Activated gamma-delta T cell treated with anti-CD3 and anti-CD28 coated beads, Interleukin-2, amount 50 U/mL, for 16 hours (primary cell): ENCODE results near the gene MYL11.

Experiments used
- DNase-seq: peaks from one replicate; pipeline ENCODE4 v3.0.0-alpha.2; 2020; ENCODE audit warnings: low read depth

Gene MYL11

DNA sequence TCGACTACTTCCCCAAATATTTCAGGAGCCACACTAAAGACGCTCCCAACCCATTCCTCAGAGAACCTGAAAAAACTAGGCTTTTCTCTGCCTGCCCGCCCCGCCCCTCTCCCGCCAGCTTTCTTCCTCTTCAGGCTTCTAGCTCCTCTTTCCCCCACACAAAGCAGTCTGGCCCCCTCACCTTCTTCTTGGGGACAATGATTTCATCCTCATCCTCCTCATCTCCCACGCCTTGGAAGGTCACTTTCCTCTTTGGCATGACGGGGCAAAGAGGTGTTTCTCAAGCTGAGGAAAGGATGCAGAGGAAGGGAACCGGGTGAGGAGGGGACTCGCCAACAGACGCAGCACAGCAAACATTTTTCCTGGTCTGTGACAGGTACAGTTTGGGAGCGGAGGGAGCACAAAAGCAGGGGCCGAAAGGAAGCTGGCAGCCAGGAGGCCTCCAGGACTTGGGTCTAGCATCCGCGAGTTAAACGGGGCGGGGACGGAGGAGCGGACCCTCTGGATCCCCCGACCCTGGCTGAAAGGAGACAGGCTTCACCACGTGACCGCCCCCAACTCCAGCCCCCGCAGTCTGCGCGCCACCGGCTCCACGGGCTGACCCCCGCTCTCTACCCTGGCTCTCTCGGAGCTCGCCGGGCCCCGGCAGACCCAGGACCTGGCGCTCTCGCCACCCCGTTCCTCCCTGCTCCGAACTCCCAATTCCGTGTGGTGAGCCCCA lies 20.0 kb upstream of the MYL11 start:
- DNase-seq: no peak

DNA sequence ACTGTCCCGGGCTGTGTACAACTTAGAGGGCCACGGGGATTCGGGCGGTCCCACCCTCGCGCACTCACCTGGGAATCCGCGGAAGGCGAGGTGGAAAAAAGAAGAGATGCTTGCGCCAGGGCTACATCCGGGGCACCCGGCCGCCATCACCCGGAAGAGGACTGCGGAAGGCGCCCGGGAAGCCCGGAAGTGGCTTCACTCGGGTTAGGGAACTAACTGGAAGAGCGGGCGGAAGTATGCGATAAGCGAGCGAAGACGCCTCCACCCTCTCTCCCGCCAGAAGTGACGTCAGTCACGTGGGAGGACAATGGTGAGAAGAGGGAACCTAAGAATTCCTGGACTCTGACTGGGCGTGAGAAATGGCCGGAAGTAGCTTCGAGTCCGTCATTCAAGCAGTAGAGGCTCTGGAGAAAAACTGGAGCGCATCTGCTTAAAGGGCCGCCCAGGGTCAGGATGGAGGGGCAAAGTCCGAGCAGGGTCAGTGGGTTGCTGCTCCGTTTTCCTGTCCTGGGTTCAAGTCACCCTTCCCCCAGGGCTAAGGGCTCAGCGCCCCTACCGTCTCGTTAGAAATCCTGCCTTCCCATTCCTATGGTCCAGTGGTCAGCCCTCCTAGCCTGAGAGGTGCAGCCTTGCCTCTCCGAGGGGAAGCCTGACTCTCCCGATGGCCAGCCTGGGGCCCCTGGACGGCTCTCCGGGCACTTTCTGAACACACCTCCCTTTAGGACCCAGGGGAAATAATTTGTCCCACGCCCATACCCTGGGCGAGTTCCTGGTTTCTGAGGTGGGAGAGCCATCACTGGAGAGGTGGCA lies 19.3 kb upstream of the MYL11 start, which contains the start of gene CD2BP2:
Gene CD2BP2 (minus strand): TSS at position 165 of the 810 bp plus-strand sequence. CDS start 627 bp downstream, outside the sequence.
- DNase-seq: peak; percentile 79

DNA sequence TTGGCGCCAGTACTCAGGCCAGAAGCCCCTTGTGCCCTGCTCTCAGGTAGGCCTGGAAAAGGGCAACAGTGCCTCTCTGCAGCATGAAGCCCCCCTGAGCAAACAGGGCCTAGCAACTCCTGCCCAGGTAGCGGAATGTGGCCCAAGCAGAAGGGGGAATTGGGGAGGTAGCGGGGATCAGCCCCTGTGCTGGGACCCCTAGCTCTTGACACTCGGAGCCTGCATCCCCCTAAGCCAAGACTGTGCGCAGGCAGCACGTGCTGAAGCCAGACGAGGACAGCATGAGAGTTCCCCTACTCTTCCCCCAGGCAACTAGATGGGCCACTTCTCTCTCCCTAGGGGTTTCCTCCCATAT lies 18.7 kb upstream of the MYL11 start:
- DNase-seq: no peak

DNA sequence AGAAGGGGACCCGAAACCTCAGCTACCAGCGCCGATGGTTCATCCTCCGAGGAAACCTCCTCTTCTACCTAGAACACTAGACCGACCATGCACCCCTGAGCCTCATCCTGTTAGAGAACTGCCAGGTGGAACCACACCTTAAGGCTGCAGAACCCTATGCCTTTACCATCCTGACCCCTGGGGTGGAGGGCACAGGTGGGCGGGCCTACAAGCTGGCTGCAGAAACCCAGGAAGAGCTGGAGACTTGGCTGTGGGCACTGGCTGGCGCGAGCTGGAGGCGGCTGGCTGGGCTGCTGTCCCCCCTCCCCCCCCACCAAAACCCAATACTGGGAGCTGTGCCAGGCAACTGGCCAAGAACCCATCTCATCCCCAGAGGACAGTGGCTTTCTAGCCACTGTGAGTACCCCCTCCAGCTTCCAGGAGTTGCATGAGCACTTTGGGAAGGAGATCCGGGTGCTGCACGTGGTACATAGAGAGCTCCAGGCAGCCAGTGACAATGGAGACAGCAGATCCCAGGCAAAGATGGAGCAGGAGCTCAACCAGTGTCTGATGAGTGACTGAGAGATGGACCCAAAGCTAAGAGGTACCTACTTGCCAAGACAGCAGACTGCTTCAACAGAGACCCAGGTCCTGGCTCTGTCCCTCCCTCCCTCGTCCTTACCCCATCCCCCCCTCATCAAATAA lies 18.1 kb upstream of the MYL11 start:
- DNase-seq: no peak

DNA sequence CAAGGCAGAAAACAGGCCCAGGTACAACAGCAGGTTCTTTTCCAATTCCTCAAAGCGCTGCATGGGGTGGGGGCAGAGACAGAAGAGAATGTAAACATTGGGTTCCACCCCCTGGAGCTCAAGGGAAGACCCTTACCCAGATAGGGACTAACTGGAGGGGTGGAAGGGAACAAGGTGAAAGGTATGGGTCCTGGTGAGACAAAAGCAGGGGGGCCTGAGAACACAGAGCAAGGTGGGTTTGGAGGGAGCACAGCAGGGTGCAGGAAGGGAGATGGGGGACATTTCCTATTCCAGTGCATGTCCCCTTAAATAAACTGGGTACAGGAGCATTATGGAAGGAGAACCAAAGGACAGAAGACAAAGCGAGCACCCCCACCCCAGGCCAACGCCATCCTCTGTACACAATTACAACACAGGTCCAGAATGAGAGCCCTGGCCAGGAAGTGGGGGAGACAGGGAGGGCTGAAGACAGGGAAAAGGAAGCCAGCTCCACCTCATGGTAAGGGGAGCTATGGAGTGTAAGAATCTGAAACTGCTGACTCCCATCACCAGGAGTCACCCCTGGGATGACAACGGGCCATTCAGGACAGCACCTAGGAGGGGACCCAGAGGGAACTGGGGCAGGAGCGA lies 17.4 kb upstream of the MYL11 start:
- DNase-seq: no peak

DNA sequence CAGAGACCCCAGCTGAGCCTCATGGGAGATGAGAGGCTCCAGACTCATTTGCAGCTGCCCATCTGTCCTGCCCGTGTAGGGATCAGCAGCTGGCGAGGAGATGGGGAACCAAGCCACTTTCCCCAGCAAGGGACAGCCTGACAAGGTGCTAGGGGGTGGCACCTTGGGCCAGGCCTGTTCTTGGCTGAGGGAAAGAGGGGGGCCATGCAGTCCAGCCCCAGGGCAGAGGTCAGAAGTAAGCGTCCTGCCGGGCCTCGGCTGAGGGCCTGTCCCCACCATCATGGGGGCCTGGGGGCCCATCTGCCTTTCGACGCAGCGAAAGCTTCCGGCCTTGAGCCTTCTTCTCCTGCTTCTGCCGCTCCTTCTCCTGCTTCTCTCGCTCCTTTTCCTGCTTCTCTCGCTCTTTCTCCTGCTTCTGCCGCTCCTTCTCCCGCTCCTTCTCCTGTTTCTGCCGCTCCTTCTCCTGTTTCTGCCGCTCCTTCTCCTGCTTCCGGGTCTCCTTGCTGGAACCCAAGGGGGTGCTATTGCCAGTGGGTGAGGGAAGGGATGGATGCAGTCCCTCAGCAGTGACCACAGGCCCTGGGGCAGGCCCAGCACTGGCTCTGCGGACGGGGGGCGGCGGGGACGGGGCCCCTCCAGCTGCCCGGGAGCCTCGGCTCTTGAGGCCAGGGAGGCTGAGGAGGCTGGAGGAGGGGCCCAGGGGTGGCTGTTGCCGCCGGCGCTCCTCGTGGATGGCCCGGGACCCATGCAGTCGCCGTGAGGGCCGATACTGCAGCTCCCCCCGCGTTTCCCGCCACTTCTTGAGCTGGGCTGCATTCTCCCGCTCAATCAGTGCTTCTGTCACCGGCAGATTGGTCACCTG lies 16.7 kb upstream of the MYL11 start:
- DNase-seq: no peak

DNA sequence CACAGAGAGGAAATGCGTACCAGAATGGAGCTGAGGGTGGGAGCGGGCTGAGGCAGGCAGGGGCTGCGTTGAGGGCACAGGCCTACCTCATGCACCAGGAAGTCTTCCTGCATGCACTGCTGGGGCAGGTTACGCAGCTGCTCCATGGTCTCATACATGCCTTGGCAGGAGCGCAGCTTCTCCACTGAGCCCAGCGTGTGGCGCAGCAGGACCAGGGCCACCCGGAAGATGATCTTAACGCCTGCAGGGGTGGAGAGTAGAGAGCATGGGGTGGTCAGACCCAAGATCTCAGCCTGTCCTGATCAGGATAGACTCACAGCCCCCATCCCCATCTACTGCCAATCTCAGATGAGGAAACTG lies 16.0 kb upstream of the MYL11 start:
- no peak for DNase-seq

DNA sequence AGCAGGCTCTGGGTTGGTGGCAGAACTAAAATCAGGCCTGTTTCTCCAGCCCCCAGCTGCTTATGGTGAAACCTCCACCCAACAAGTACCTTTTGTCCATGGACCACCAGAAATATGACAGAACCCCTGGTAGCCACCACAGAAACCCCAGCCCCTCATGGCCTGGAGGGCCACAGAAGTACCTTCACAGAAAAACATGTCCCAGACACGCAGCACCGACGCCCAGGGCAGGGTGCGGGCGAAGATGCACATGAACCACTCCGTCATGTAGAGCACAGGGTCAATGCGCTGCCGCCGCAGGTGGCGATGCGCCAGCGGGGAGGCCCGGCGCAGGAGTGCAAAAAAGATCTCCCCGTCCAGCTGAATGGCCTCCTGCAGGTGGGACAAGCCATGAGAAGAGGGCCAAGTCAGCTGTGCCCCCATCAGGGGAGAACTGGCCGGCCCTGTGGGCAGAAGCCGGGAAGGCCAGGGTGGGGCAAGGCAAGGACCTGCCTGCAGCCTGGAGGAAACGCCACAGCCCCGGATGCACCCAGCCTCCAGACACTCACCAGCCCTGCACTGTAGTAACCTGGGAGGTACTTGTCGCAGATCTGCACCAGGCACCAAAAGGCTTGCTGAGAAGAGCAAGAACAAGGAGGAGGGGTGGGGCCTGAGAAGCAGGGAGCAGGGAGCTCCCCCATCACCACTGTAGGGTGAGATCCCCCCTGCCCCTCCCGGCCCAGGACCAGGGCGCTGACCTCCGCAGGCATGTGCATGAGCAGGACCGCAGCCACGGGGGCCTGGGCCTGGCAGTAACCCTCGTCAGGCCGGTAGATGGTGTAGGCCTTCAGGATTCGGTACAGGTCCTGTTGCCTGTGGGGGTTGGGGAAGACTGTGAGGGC lies 15.4 kb upstream of the MYL11 start:
- no peak for DNase-seq

DNA sequence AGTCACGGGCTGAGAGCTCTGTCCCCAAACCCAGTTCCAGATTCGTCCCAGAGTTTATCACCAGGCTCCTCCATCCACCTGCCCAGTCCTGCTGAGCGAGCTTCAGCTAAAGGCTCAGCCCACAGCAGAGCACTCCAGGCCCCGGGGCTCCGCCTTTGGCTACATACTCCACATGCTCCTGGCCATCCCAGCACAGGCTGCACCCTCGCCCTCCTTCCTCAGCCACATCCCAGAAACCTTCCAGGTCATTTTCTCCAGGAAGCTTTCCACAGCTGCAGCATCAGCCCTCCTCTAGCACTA lies 14.8 kb upstream of the MYL11 start:
- no peak for DNase-seq

DNA sequence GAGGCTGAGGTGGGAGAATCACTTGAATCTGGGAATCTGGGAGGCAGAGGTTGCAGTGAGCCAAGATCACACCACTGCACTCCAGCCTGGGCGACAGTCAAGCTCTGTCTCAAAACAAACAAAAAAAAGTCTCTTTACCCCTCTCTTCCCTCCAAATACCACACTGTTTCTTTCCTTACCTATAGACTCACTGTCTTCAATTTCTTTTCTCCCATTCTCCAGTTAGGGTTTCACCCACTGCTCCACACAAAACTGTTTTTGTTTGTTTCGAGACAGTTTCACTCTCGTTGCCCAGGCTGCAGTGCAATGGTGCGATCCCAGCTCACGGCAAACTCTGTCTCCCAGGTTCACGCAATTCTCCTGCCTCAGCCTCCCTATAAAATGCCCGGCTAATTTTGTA lies 13.4 kb upstream of the MYL11 start:
- no peak for DNase-seq

DNA sequence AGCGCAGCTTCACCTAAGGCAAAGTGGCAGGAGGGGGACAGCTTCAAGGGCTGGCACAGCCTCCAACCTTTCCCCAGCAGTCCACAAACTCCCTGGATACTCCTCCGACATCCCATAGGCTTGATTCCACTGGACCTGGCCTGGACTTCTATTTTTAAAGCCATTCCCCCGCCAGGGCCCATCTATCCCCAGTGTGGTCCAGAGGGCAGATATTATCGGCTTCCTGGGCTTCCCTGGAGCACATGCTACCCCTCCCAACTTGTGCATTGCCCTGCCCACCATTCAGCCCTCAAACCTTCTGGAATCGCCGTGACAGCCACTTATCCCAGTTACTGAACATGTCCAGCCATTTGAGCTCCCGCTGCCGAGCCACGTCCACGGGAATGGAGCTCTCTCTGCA lies 9.4 kb upstream of the MYL11 start:
- no peak for DNase-seq

DNA sequence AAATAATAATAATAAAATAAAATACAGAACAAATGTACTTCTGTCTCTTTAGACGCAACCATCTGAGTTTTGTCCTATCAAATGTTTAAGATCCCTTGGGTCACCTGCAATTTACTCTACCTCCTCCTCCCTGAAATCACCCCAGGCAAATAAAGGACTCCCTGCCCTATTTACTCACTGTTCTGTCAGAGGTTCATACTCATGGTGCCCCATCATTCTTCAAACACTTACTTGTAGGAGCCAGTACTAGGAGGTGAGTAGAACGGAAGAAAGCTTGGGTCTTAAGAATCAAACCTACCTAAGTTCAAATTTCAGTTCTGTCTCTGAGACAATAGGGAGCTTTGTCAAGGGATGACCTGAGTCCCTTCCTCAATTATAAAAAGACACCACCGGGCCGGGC lies 8.1 kb upstream of the MYL11 start:
- DNase-seq: no peak

DNA sequence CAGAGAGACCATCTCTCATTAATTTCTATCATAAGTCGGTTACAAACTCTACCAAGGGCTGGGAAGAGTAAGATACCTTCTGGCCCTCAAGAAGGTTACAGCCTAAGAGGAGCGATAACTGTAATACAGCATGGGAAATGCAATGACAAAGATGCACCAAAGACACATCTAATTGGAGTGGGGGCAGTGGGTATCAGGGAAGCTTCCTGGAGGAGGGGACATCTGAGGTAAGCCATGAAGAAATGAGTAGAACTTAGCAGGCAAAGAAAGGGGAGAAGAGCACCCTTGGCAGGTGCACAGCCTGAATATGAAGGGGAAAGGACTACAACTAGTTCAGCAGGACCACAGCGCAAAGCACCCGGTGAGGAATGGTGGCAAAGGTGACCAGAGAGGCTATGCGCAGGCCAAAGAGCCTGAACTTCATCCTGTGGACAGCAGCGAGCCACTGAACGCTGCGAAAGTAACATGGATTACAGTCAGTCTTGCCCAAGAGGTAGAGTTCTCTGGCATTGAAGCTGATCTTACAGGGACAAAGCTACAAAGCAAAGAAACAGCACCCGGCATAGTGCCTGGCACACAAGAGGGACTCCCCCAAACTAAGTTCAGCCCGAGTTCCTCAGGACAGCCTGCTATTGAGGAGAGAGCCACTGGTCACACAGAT lies 7.1 kb upstream of the MYL11 start:
- no peak for DNase-seq

DNA sequence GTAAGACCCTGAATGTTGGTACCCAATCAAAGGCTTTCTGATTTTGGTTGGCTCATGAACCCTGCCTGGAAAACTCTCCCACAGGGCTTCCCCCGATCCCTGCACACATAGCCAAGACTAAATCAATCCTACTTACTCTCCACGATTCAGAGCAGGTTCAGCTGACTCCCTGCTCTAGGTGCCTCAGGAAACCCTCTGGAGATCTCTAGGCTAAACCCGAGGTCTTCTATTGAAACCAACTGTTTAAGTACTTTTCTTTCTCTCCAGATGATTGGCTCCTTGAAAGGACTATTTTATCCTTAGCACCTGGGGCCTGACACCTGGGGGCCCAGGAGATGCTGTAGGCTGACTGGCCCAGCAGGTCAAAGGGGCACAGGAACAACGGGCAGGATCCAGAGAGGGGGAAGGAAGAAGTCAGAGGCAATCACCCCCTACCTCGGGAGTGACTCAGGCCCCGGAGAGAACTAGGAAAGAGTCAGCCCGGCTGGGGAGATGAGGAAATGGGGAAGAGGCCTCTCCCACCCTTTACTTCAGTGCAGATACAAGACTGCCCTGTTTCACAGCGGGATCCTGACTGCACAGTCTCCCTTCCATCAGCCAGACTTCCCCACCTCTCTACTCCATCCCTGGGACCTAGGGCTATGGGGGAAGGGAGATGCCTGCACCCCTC lies 6.3 kb upstream of the MYL11 start:
- no peak for DNase-seq

DNA sequence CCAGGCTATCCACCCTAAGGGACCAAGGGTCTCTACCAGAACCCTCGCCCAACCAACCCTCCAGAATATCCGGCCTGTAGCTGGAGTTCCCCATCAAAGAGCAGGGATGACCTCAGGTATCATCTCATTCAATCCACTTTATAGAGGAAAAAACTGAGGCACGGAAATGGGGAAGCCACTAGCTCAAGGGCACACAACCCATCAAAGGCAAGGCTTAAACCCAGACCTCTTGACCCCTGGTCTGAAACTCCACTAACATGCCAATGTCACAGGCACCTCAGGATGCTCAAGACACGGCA lies 5.9 kb upstream of the MYL11 start:
- DNase-seq: no peak

DNA sequence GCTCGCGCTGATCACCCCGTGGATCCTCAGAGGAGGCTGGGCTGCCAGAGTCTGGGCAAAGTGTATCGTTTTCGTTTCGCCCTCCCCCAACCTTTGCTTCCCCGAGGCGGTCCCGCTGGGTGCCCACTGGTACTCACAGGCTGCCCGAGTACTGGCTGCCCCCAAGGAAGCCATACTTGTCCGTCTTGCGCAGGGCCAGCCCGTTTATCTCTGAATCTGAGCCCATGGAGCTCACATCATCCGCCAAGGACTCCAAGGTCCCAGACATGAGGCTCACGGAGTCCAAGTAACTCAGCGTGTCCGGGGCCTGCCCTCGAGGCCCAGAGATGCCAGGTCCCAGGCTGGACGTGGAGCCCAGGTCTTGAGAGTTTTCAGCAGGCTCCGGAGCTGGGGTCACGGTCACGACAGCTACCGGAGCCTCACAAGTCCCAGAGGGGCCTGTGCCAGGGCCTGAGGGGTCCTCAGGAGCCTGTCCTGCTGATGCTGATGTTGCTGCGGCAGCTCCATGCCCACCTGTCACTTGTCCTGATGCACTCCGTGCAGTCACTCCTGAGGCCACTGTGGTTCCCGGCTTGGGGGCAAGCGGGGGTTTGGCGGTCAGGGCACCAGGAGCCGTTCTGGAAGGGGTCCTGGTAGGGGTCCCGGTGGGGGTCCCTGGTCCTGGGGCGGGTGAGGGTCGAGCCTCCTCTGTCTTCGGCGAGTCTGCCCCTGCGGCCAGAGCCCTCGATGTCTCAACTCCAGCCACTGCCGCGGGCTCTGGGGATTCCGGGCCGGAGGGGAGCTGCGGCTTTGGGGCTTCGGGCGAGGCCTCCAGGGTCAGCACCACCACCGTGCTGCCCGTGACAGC lies 5.3 kb upstream of the MYL11 start:
- DNase-seq: no peak

DNA sequence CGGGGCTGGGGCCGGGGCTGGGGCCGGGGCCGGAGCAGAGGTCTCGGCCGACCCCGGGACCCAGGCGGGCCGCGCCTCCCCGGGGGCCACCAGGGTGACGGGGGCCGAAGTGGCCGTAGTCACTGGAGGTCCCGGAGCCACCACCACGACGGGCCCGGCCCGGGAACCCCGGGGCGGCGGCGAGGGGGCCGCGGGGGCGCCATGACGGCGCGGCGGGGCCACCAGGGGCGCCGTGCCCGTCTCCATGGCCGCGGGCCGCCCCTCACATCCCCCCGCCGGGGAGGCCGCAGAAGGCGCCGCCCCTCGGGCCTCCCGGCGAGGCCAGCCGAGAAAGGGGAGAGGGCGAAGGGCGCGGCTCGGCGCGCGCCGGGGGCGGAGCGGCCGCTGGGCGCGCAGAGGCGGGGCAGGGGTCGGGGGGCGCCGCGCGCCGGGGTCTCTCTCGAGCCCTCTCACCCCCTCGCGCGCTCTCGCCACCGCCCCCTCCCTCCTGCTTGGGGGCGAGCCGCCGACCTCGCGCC lies 4.6 kb upstream of the MYL11 start:
- DNase-seq: no peak

DNA sequence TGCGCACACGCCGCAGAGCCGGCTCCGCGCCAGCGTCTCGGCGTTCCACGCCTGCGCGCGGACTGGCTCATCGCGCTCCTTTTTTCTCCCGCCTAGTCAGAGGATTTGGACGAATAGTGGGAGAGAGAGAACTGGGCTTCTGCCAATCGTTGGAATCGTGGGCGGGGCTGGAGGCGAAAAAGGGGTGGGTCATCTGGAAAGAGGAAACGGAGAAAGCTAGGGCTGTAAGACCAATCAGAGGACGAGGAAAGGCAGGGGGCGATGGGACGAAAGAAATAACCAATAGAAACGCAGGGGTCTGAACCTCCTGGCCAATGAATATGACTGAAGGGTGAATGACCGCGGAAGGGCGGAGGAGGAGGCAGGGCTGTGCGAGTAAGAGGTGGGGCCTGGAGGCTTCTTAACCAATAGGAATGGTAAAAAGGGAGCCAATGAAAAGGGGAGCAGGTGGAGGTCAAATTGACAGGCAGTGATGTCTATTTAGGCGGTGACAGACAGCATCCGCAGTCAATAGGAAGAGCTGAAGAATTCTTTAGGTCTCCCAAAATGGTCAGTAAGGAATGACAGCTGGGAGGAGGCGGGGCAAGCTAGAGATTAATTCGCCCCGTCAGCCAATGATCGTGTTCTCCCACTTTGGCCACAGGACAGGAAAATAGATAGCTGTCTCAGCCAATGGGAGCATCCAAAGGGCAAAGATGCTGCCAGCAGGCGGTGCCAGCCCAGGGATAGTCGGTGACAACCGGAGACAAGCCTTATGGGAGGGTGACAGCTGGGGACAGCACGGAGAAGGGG lies 4.0 kb upstream of the MYL11 start, which contains the start of gene TBC1D10B:
Gene TBC1D10B (minus strand): TSS at position 39 of the 792 bp plus-strand sequence. CDS start 311 bp downstream, outside the sequence.
- peak; percentile 98 for DNase-seq
